HepG2 (cell line): ENCODE results near the gene MNT. TPM values are rescaled to one million over a fixed set of nuclear protein-coding genes. Genes with fewer than 3 reads are reported as not detected.

ENCODE experiments used
- ATAC-seq: fragments of 200-7000 bp; cut with Tn5 transposase; 3 replicates; pipeline ENCODE4 v1.9.1; 2020; ENCODE audit warnings: mild to moderate bottlenecking, moderate library complexity
- BruUV-seq: library from RNA; stranded (reverse); fragments of 400-500 nt; replicated peaks from 2 replicates; lab custom pipeline; 2021; lab: Mats Ljungman, UMichigan
- CTCF ChIA-PET: fragments of 300-600 bp; formaldehyde crosslinking; extraction: SDS; loops from one replicate; lab custom pipeline; 2021; ENCODE audit warnings: low total read pairs, inconsistent platforms, low intra/inter-chr PET ratio; lab: Yijun Ruan, JAX
- POLR2A ChIA-PET: fragments of 350-600 bp; sonication (Branson Sonifier 250); formaldehyde crosslinking; loops from one replicate; lab custom pipeline; 2020; ENCODE audit warnings: antibody characterized with exemption, inconsistent platforms; lab: Yijun Ruan, JAX
- DNase-seq: peaks from one replicate; pipeline ENCODE4 v3.0.0-alpha.2; 2015; ENCODE audit warnings: low spot score
- FAIRE-seq: peaks from 3 replicates; lab custom pipeline; 2011; peaks lifted over from hg19 to GRCh38; lab: Jason Lieb, UNC
- H2AFZ ChIP-seq: one replicate; pipeline ENCODE4 v1.6.1; 2011; ENCODE audit warnings: low read length, inconsistent platforms
- H3K27ac ChIP-seq: fragments of 300-600 bp; 3 replicates; pipeline ENCODE4 v1.8.0; 2011; ENCODE audit warnings: mixed run types, mild to moderate bottlenecking, mixed read lengths, low read length, inconsistent platforms; ENCODE audit not compliant: insufficient read depth; ENCODE audit errors: extremely low read length
- H3K27me3 ChIP-seq, 2 experiments: fragments of 200-600 bp in 1 of 2; 2 replicates in 1 of 2; 3 replicates in 1 of 2; pipeline versions ENCODE4 v1.6.0 to v1.8.0; 2011; ENCODE audit warnings: low read length in 2 of 2, mild to moderate bottlenecking in 2 of 2, moderate library complexity in 2 of 2, inconsistent platforms in 1 of 2; ENCODE audit not compliant: insufficient read depth in 2 of 2, control insufficient read depth in 1 of 2
- H3K36me3 ChIP-seq, 2 experiments: fragments of 200-600 bp in 1 of 2; replicated peaks in 1 of 2; 2 replicates in 1 of 2; 3 replicates in 1 of 2; pipeline versions ENCODE4 v1.5.1 to v1.8.0; 2011; ENCODE audit warnings: low read length in 2 of 2, inconsistent platforms in 1 of 2; ENCODE audit not compliant: insufficient read depth in 2 of 2, control insufficient read depth in 1 of 2
- H3K4me1 ChIP-seq: 2 replicates; pipeline ENCODE4 v1.5.1; 2012; ENCODE audit warnings: low read length, inconsistent platforms; ENCODE audit not compliant: insufficient read depth
- H3K4me2 ChIP-seq: 2 replicates; pipeline ENCODE4 v1.6.0; 2011; ENCODE audit warnings: low read depth, low read length, inconsistent platforms
- H3K4me3 ChIP-seq, 3 experiments: fragments of 200-600 bp in 1 of 3; sonication (generic), shearing (Covaris generic) in 1 of 3; replicated peaks in 1 of 3; 2 replicates each; pipeline ENCODE4 v1.5.1; 2011 to 2016; ENCODE audit warnings: low read length in 3 of 3, inconsistent platforms in 2 of 3, low read depth in 2 of 3, mild to moderate bottlenecking in 2 of 3, control low read depth in 1 of 3, mixed read lengths in 1 of 3; ENCODE audit not compliant: insufficient read depth in 1 of 3
- H3K79me2 ChIP-seq: one replicate; pipeline ENCODE4 v1.6.1; 2011; ENCODE audit warnings: low read length, inconsistent platforms; ENCODE audit not compliant: insufficient read depth
- H3K9ac ChIP-seq: 2 replicates; pipeline ENCODE4 v1.6.0; 2011; ENCODE audit warnings: mild to moderate bottlenecking, low read depth, low read length, inconsistent platforms; ENCODE audit not compliant: insufficient read depth
- H3K9me3 ChIP-seq: 2 replicates; pipeline ENCODE4 v1.5.1; 2012; ENCODE audit warnings: mild to moderate bottlenecking, low read length
- H4K20me1 ChIP-seq: 2 replicates; pipeline ENCODE4 v1.6.0; 2011; ENCODE audit warnings: inconsistent platforms, mild to moderate bottlenecking, low read length, moderate library complexity; ENCODE audit not compliant: insufficient read depth
- ATF6 ChIP-seq: sonication (generic); formaldehyde crosslinking; conservative IDR thresholded peaks from 2 replicates; pipeline ENCODE4 v1.4.0; 2020; ENCODE audit warnings: missing genetic modification reagents
- BRD4 ChIP-seq: sonication (generic); formaldehyde crosslinking; IDR thresholded peaks from 2 replicates; pipeline ENCODE4 v1.4.0; 2020; ENCODE audit warnings: missing genetic modification reagents
- CBX1 ChIP-seq: IDR thresholded peaks from one replicate; pipeline ENCODE4 v1.6.1; 2016; ENCODE audit warnings: antibody characterized with exemption, low read depth
- GATAD2A ChIP-seq: IDR thresholded peaks from 2 replicates; pipeline ENCODE4 v1.6.1; 2016
- KMT2A ChIP-seq: sonication (generic); formaldehyde crosslinking; IDR thresholded peaks from 2 replicates; pipeline ENCODE4 v1.4.0; 2020; ENCODE audit warnings: missing genetic modification reagents
- NFRKB ChIP-seq: fragments of 450-650 bp; IDR thresholded peaks from 2 replicates; pipeline ENCODE4 v1.6.1; 2017
- PTBP1 ChIP-seq: fragments of 200-400 bp; formaldehyde crosslinking; IDR thresholded peaks from 2 replicates; pipeline ENCODE4 v1.6.1; 2018; ENCODE audit warnings: low read length, low read depth; ENCODE audit not compliant: poor library complexity, severe bottlenecking
- SMAD1 ChIP-seq: sonication (generic); formaldehyde crosslinking; IDR thresholded peaks from 2 replicates; pipeline ENCODE4 v1.4.0; 2020; ENCODE audit warnings: missing genetic modification reagents, low read depth, mild to moderate bottlenecking, borderline replicate concordance
- ZBTB7B ChIP-seq: sonication (generic); formaldehyde crosslinking; IDR thresholded peaks from 2 replicates; pipeline ENCODE4 v1.4.0; 2020; ENCODE audit warnings: missing genetic modification reagents
- ZMYM4 ChIP-seq: sonication (generic); formaldehyde crosslinking; IDR thresholded peaks from 2 replicates; pipeline ENCODE4 v1.8.1; 2023; ENCODE audit warnings: mild to moderate bottlenecking, missing genetic modification reagents
- ZNF232 ChIP-seq: sonication (generic); formaldehyde crosslinking; IDR thresholded peaks from 2 replicates; pipeline ENCODE4 v1.4.0; 2020; ENCODE audit warnings: missing genetic modification reagents, borderline replicate concordance
- ZNF354B ChIP-seq: sonication (generic); formaldehyde crosslinking; IDR thresholded peaks from 2 replicates; pipeline ENCODE4 v1.8.0; 2022; ENCODE audit warnings: mild to moderate bottlenecking, missing genetic modification reagents
- ZNF512B ChIP-seq: sonication (generic); formaldehyde crosslinking; IDR thresholded peaks from 2 replicates; pipeline ENCODE4 v1.5.1; 2020; ENCODE audit warnings: missing genetic modification reagents, mild to moderate bottlenecking, borderline replicate concordance
- ZNF580 ChIP-seq: IDR thresholded peaks from 2 replicates; pipeline ENCODE4 v1.6.1; 2016; ENCODE audit warnings: low read depth, borderline replicate concordance
- WGBS: methylation state at CpG from one replicate; pipeline ENCODE4 v1.1.6; 2017; ENCODE audit warnings: low lambda C conversion rate; 5-methylcytosine and 5-hydroxymethylcytosine counted together
- in situ Hi-C: cut with HindIII; loops from 2 replicates; pipeline ENCODE4 v1.10.0; 2017; ENCODE audit warnings: low pct_unique_long_range_greater_than_20kb; ENCODE audit not compliant: extremely low pct_ligation_motif_present
- intact Hi-C: fragments of 100-400 bp; cut with micrococcal nuclease; formaldehyde crosslinking; loops from one replicate; pipeline ENCODE4 v1.10.0; 2022; ENCODE audit not compliant: unreplicated experiment
- polyA plus RNA-seq, 8 experiments: library from polyadenylated mRNA; depleted of rRNA in 3 of 8; stranded (reverse) in 7 of 8; unstranded in 1 of 8; fragments of >200 nt; fragmentation: Illumina TruSeq in 4 of 8; extraction: Trizol in 4 of 8; gene quantifications; 2 replicates each; pipeline versions ENCODE4 v1.2.1 to v1.2.3, GENCODE V29; 2011 to 2016; ENCODE audit warnings: low read depth in 4 of 8, missing spikeins in 1 of 8, mixed read lengths in 1 of 8; ENCODE audit not compliant: insufficient read depth in 1 of 8
- total RNA-seq, 5 experiments: library from RNA; depleted of rRNA; stranded (reverse); fragments of >200 nt; fragmentation: Illumina TruSeq; extraction: Trizol; gene quantifications; 2 replicates each; pipeline ENCODE4 v1.2.3, GENCODE V29; 2016; ENCODE audit warnings: low read depth in 1 of 5
- TF ChIP-seq, protein P1 (sequence below): sonication (generic); formaldehyde crosslinking; IDR thresholded peaks from 2 replicates; pipeline ENCODE4 v1.4.0; 2020; ENCODE audit warnings: missing genetic modification reagents

Gene MNT
- total and polyA plus RNA-seq, 2 of the 13 experiments (the other 11 are each of a cell fraction or from before 2014, with no cell fraction given), result 2.1 to 3.5 TPM

- H3K79me2 ChIP-seq, result no peaks in the 10 kb centered on the region
- H3K4me2 ChIP-seq, result no peak overlapping the region
- no peak for DNase-seq
- no peaks in the 10 kb centered on the region for H3K27me3 ChIP-seq
- H3K27ac ChIP-seq, result no peak overlapping the region
- ATAC-seq, result no peak
- TF ChIP-seq ZBTB7B (CRISPR knock-in tag), result no peak
- ChIA-PET POLR2A (no interaction called here), CTCF (no interaction called here)
- no peak overlapping the region for H2AFZ ChIP-seq
- no peak overlapping the region for H3K4me3 ChIP-seq
- peaks cover 9 to 39% of the 10 kb centered on the region in 2 experiments; a peak in 4 of 5 replicates for H3K36me3 ChIP-seq
- BruUV-seq, result TSS peak; percentile 38
- 98% methylated on average over 12 of the region's 12 CpGs for WGBS
- no peak for FAIRE-seq
- in situ Hi-C loops (no loop called here), intact Hi-C loops (no loop called here)
- no peaks in the 10 kb centered on the region; the same call in 1 of the 2 replicates for H4K20me1 ChIP-seq
- H3K4me1 ChIP-seq, result no peaks in the 10 kb centered on the region
- no peaks in the 10 kb centered on the region for H3K9me3 ChIP-seq
- H3K9ac ChIP-seq, result no peak overlapping the region
Measured at GRCh38 chr17:2420176-2420575, 19.3 kb upstream of the MNT start.

- ChIA-PET POLR2A (no interaction called here), CTCF (no interaction called here)
- Histone ChIP-seq H3K9me3 (no peaks in the 10 kb centered on the region), H3K27me3 (no peaks in the 10 kb centered on the region), H4K20me1 (no peaks in the 10 kb centered on the region; the same call in 1 of the 2 replicates), H3K9ac (no peak overlapping the region), H2AFZ (no peak overlapping the region), H3K4me2 (no peak overlapping the region), H3K79me2 (no peaks in the 10 kb centered on the region), H3K36me3 (peaks cover 9 to 46% of the 10 kb centered on the region in 2 experiments; a peak in 4 of 5 replicates), H3K4me3 (no peak overlapping the region), H3K4me1 (no peaks in the 10 kb centered on the region), H3K27ac (no peak overlapping the region)
- no peak for DNase-seq
- in situ Hi-C loops (no loop called here), intact Hi-C loops (no loop called here)
- ATAC-seq, result no peak
- WGBS, result 99% methylated on average over 6 of the region's 6 CpGs
- no TSS peak for BruUV-seq
- FAIRE-seq, result no peak
- TF ChIP-seq KMT2A (no peak), PTBP1 (no peak), ZNF354B (CRISPR knock-in tag) (no peak), SMAD1 (no peak), ZNF232 (CRISPR knock-in tag) (no peak), ZMYM4 (no peak), ZNF512B (no peak), CBX1 (no peak), ZNF580 (no peak), ATF6 (CRISPR knock-in tag) (no peak), NFRKB (no peak), GATAD2A (no peak), BRD4 (no peak)
- TF ChIP-seq, protein P1, sequence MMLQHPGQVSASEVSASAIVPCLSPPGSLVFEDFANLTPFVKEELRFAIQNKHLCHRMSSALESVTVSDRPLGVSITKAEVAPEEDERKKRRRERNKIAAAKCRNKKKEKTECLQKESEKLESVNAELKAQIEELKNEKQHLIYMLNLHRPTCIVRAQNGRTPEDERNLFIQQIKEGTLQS (CRISPR knock-in tag), result no peak
Measured at GRCh38 chr17:2419486-2419885, 18.6 kb upstream of the MNT start.
